Measurements from ENCODE around the gene ESR1. TPM values are rescaled to one million over a fixed set of nuclear protein-coding genes. Genes with fewer than 3 reads are reported as not detected.

ESR1 gene
- polyA plus RNA-seq, 1 of the 3 experiments (the other 2 are of a cell fraction): under 0.01 TPM

DNA sequence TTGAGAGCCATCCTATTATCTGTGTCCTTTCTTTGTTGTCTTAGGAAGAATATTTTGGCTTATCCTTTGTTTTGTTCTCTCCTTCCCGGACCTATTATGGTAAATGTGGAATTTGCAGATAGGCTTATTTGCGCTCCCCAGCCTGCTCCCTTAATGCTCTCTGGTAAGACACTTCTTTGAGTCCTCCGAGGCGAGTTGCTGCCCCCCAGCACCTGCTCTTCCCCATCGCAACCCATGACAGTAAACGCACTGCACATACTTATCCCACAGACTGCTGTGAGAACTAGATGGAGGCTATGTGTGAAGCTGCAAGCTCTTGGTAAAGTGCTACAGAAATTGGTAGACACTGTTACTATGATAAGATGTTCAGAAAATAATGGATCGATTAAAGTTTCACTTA, 47.0 kb upstream of the ESR1 start:
- no peaks in the 10 kb centered on the region for H3K27me3 ChIP-seq (ENCODE audit: insufficient read depth)
- H3K4me2 ChIP-seq: no peak overlapping the region
- no peak overlapping the region for H3K9ac ChIP-seq
- H3K9me2 ChIP-seq: no peaks in the 10 kb centered on the region
- H3K4me3 ChIP-seq (ENCODE audit: low read depth in 2 of 2, low read length in 1 of 2): no peak overlapping the region
- no peaks in the 10 kb centered on the region for H3K36me3 ChIP-seq (replicated peaks in 1 of 2; ENCODE audit: control insufficient read depth in 1 of 2, insufficient read depth in 2 of 2, low read length in 1 of 2)
- TF ChIP-seq JUND (IDR thresholded peaks at IDR 0.05) (no peak), CHD2 (IDR thresholded peaks at IDR 0.05; ENCODE audit: low read length, partially characterized antibody) (no peak), NRF1 (IDR thresholded peaks at IDR 0.05; ENCODE audit: low read depth, low read length) (no peak), TCF12 (IDR thresholded peaks at IDR 0.05) (no peak), MXI1 (IDR thresholded peaks at IDR 0.05; ENCODE audit: low read depth, low read length) (no peak), RAD21 (IDR thresholded peaks at IDR 0.05; ENCODE audit: low read length) (no peak), MEF2A (IDR thresholded peaks at IDR 0.05; ENCODE audit: borderline replicate concordance, low read depth) (no peak), GATA2 (CRISPR knock-in tag; IDR thresholded peaks at IDR 0.05) (no peak), PBX3 (IDR thresholded peaks at IDR 0.05) (no peak), NFIC (IDR thresholded peaks at IDR 0.05; ENCODE audit: borderline replicate concordance) (no peak), EP300 (IDR thresholded peaks at IDR 0.05; ENCODE audit: borderline replicate concordance in 1 of 2, low read depth in 1 of 2, low read length in 1 of 2) (no peak), RXRA (IDR thresholded peaks at IDR 0.05; ENCODE audit: borderline replicate concordance, low read depth) (no peak), SMC3 (IDR thresholded peaks at IDR 0.05; ENCODE audit: low read depth, low read length) (no peak), TAF1 (IDR thresholded peaks at IDR 0.05; ENCODE audit: borderline replicate concordance, low read depth, low read length) (no peak)
- TF ChIP-seq, protein P1, sequence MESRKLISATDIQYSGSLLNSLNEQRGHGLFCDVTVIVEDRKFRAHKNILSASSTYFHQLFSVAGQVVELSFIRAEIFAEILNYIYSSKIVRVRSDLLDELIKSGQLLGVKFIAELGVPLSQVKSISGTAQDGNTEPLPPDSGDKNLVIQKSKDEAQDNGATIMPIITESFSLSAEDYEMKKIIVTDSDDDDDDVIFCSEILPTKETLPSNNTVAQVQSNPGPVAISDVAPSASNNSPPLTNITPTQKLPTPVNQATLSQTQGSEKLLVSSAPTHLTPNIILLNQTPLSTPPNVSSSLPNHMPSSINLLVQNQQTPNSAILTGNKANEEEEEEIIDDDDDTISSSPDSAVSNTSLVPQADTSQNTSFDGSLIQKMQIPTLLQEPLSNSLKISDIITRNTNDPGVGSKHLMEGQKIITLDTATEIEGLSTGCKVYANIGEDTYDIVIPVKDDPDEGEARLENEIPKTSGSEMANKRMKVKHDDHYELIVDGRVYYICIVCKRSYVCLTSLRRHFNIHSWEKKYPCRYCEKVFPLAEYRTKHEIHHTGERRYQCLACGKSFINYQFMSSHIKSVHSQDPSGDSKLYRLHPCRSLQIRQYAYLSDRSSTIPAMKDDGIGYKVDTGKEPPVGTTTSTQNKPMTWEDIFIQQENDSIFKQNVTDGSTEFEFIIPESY (IDR thresholded peaks at IDR 0.05; ENCODE audit: borderline replicate concordance, low read depth): no peak
- TF ChIP-seq, protein P2, sequence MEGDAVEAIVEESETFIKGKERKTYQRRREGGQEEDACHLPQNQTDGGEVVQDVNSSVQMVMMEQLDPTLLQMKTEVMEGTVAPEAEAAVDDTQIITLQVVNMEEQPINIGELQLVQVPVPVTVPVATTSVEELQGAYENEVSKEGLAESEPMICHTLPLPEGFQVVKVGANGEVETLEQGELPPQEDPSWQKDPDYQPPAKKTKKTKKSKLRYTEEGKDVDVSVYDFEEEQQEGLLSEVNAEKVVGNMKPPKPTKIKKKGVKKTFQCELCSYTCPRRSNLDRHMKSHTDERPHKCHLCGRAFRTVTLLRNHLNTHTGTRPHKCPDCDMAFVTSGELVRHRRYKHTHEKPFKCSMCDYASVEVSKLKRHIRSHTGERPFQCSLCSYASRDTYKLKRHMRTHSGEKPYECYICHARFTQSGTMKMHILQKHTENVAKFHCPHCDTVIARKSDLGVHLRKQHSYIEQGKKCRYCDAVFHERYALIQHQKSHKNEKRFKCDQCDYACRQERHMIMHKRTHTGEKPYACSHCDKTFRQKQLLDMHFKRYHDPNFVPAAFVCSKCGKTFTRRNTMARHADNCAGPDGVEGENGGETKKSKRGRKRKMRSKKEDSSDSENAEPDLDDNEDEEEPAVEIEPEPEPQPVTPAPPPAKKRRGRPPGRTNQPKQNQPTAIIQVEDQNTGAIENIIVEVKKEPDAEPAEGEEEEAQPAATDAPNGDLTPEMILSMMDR (IDR thresholded peaks at IDR 0.05): no peak
- no peaks in the 10 kb centered on the region; a peak in 2 of 4 replicates for H3K4me1 ChIP-seq (ENCODE audit: control insufficient read depth in 1 of 2, insufficient read depth in 2 of 2, low read depth in 1 of 2, low read length in 1 of 2)
- no peaks in the 10 kb centered on the region for H3K9me3 ChIP-seq
- ChIA-PET POLR2A (no interaction called here), CTCF (no interaction called here)
- H4K20me1 ChIP-seq (ENCODE audit: insufficient read depth): no peaks in the 10 kb centered on the region
- no peak overlapping the region for H3K27ac ChIP-seq (ENCODE audit: low read depth in 2 of 2, low read length in 1 of 2)
- no peaks in the 10 kb centered on the region for H3K79me2 ChIP-seq (ENCODE audit: insufficient read depth)
- no peak overlapping the region for H2AFZ ChIP-seq (ENCODE audit: low read depth)
- WGBS (ENCODE audit: low lambda C conversion rate): 37% methylated on average over 7 of the region's 7 CpGs
- peaks cover 4% of the 10 kb centered on the region for H3F3A ChIP-seq (replicated peaks; ENCODE audit: insufficient read depth)
- no peak for DNase-seq

Measured in SK-N-SH (cell line).